ENCODE measurements around the gene RNF157.
"Not testable (repeated sequence)": the region's sequence is repeated elsewhere in the genome, so short reads cannot be mapped to it uniquely, and the experiment has no call there.

RNF157 gene

GRCh38 chr17:76270770-76271668 is 30.7 kb upstream of the RNF157 start:
- peak; percentile 49 for DNase-seq (ENCODE audit: low spot score)

- DNase-seq (ENCODE audit: low spot score), result no peak
Measured at GRCh38 chr17:76270127-76270592, 29.9 kb upstream of the RNF157 start.

- no peak for DNase-seq (ENCODE audit: low spot score)
Measured at GRCh38 chr17:76268991-76269981, 29.0 kb upstream of the RNF157 start.

- DNase-seq (ENCODE audit: low spot score), result no peak
Measured at GRCh38 chr17:76268015-76268749, 27.9 kb upstream of the RNF157 start.

GRCh38 chr17:76267581-76268001 is 27.3 kb upstream of the RNF157 start:
- not testable (repeated sequence) for DNase-seq (ENCODE audit: low spot score)

- no peak for DNase-seq (ENCODE audit: low spot score)
Measured at GRCh38 chr17:76267051-76267576, 26.8 kb upstream of the RNF157 start.

GRCh38 chr17:76266244-76266938 is 26.1 kb upstream of the RNF157 start:
- DNase-seq (ENCODE audit: low spot score), result no peak

GRCh38 chr17:76265624-76266243 is 25.4 kb upstream of the RNF157 start:
- peak; percentile 82 for DNase-seq (ENCODE audit: low spot score)

- peak; percentile 100 for DNase-seq (ENCODE audit: low spot score)
Measured at GRCh38 chr17:76264755-76265623, 24.7 kb upstream of the RNF157 start, which contains the start of gene UBALD2. Gene UBALD2 (plus strand): TSS chr17:76265348. CDS start chr17:76265506, 158 bp downstream.

- DNase-seq (ENCODE audit: low spot score), result no peak
Measured at GRCh38 chr17:76264425-76264754, 24.1 kb upstream of the RNF157 start.

- DNase-seq (ENCODE audit: low spot score), result no peak
Measured at GRCh38 chr17:76263896-76264295, 23.6 kb upstream of the RNF157 start.

- no peak for DNase-seq (ENCODE audit: low spot score)
Measured at GRCh38 chr17:76262732-76263344, 22.5 kb upstream of the RNF157 start.

GRCh38 chr17:76261421-76262215 is 21.3 kb upstream of the RNF157 start:
- peak; percentile 46 for DNase-seq (ENCODE audit: low spot score)

GRCh38 chr17:76260669-76261068 is 20.4 kb upstream of the RNF157 start:
- no peak for DNase-seq (ENCODE audit: low spot score)

GRCh38 chr17:76260220-76260619 is 19.9 kb upstream of the RNF157 start:
- DNase-seq (ENCODE audit: low spot score), result no peak

GRCh38 chr17:76256430-76257050 is 16.2 kb upstream of the RNF157 start:
- DNase-seq (ENCODE audit: low spot score), result not testable (repeated sequence)

- no peak for DNase-seq (ENCODE audit: low spot score)
Measured at GRCh38 chr17:76255801-76256429, 15.6 kb upstream of the RNF157 start.
